CD4-positive, alpha-beta T cell treated with Interleukin-4 for 4 hours (primary cell): Measurements from ENCODE around the gene SMIM41.

Experiments used
- DNase-seq: peaks from one replicate; pipeline ENCODE4 v3.0.0-alpha.2; 2020

SMIM41 gene

GRCh38 chr12:52066346-52067080, 13.0 kb upstream of the SMIM41 start:
- DNase-seq = no peak

GRCh38 chr12:52067081-52067374, 12.5 kb upstream of the SMIM41 start:
- DNase-seq = no peak

GRCh38 chr12:52069327-52070184, 9.9 kb upstream of the SMIM41 start, which contains the start of gene ATG101:
Gene ATG101, plus strand, starts transcription at chr12:52069978. Its CDS starts 3,673 bp downstream, at chr12:52073651.
- peak; percentile 92 for DNase-seq

GRCh38 chr12:52070185-52070925, 9.1 kb upstream of the SMIM41 start:
- no peak for DNase-seq

GRCh38 chr12:52073531-52074381, 5.7 kb upstream of the SMIM41 start:
- DNase-seq = no peak

- no peak for DNase-seq
Observed at GRCh38 chr12:52074971-52075724, 4.4 kb upstream of the SMIM41 start.

- DNase-seq = no peak
Observed at GRCh38 chr12:52076811-52077210, 2.7 kb upstream of the SMIM41 start.

- DNase-seq = no peak
Observed at GRCh38 chr12:52078276-52078675, 1.2 kb upstream of the SMIM41 start.

GRCh38 chr12:52080403-52081251, 1.1 kb downstream of the SMIM41 start:
- no peak for DNase-seq

- no peak for DNase-seq
Observed at GRCh38 chr12:52081263-52081733, 1.8 kb downstream of the SMIM41 start.

- DNase-seq = no peak
Observed at GRCh38 chr12:52082026-52082668, 2.6 kb downstream of the SMIM41 start.

- no peak for DNase-seq
Observed at GRCh38 chr12:52082669-52082987, 3.1 kb downstream of the SMIM41 start.

- DNase-seq = peak; percentile 66
Observed at GRCh38 chr12:52082988-52083637, 3.6 kb downstream of the SMIM41 start.

GRCh38 chr12:52083638-52083996, 4.1 kb downstream of the SMIM41 start:
- no peak for DNase-seq

GRCh38 chr12:52084491-52085231, 5.2 kb downstream of the SMIM41 start:
- no peak for DNase-seq

- DNase-seq = no peak
Observed at GRCh38 chr12:52085682-52086180, 6.2 kb downstream of the SMIM41 start.

GRCh38 chr12:52086366-52086765, 6.9 kb downstream of the SMIM41 start:
- no peak for DNase-seq

GRCh38 chr12:52086944-52087835, 7.7 kb downstream of the SMIM41 start:
- DNase-seq = no peak
